Brain microvascular endothelial cell (primary cell): Measurements from ENCODE around the gene KAT6B.

Experiments used
- DNase-seq: peaks from one replicate; pipeline ENCODE4 v3.0.0-alpha.2; 2020
- H3K27ac ChIP-seq: fragments of 250-450 bp; sonication (Bioruptor Pico); 2 replicates; pipeline ENCODE4 v1.5.1; 2020; ENCODE audit warnings: mild to moderate bottlenecking, moderate library complexity
- H3K27me3 ChIP-seq: fragments of 250-450 bp; sonication (Bioruptor Pico); replicated peaks from 2 replicates; pipeline ENCODE4 v1.5.1; 2020; ENCODE audit warnings: mild to moderate bottlenecking
- H3K36me3 ChIP-seq: fragments of 250-450 bp; sonication (Bioruptor Pico); replicated peaks from 2 replicates; pipeline ENCODE4 v1.5.1; 2020; ENCODE audit warnings: mild to moderate bottlenecking
- H3K4me3 ChIP-seq: 2 replicates; pipeline ENCODE4 v1.5.1; 2011; ENCODE audit warnings: low read depth, mild to moderate bottlenecking, control low read depth, low read length, moderate library complexity
- CTCF ChIP-seq: IDR thresholded peaks from 2 replicates; pipeline ENCODE4 v1.5.1; 2011; ENCODE audit warnings: low read depth, mild to moderate bottlenecking, moderate library complexity, low read length, control low read depth, inconsistent platforms; ENCODE audit errors: missing control alignments
- in situ Hi-C: cut with HindIII; loops from 2 replicates; pipeline ENCODE4 v1.10.0; 2017; ENCODE audit warnings: low sequenced_read_pairs, low pct_ligation_motif_present

Gene KAT6B

DNA sequence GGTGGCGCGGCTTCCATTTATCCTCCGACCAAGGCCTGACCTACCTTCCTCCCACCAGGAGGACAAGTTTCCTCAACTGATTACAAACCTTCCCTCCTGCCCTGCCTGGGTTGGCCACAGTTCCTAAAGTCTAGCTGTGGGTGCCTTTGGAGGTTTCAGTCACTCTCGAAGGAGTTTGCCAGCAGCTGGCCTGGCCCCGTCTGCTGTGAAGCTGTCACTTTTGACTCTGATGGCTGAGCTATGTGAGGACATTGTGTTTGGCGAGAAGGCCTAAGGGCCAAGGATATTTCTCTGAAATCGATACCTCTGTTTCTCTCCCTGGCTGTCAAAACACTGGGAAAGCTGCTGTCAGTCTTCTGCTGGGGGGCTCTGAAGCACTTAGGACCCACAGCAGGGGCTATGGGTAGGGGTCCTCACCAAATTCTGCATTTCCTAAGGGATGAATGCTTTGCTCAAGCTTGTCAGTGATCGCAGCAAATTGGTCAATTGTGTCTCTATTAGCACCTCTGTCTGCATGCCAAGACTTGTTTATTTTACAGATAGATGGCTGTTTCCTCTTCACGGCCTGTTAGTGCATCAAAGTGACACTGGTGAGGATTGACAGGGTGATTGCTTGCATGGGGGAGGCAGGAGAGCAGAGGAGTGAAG, 253.2 kb downstream of the KAT6B start:
- in situ Hi-C loops, result no loop called here
- no peaks in the 10 kb centered on the region for H3K36me3 ChIP-seq
- H3K27ac ChIP-seq, result no peak overlapping the region
- DNase-seq, result no peak
- H3K27me3 ChIP-seq, result no peaks in the 10 kb centered on the region
- no peak for TF ChIP-seq CTCF
- H3K4me3 ChIP-seq, result no peak overlapping the region

DNA sequence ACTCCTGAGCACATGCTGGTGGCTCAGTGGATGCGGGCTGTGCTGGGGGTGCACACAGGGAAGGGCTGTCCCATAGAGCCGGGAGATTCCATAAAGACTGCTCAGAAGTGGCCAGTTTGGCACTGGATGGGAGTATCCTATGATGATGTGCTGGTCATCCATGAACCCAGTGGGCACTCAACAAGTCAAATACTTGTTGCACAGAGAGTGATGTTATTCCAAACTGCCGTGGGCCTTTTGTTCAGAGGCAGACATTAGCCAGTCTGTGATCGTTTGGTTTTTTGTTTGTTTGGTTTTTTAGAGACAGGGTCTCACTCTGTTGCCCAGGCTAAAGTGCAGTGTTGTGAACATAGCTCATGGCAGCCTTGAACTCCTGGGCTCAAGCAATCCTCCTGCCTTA, 254.2 kb downstream of the KAT6B start:
- no peak for TF ChIP-seq CTCF
- H3K27ac ChIP-seq, result no peak overlapping the region
- in situ Hi-C loops, result no loop called here
- no peak overlapping the region for H3K4me3 ChIP-seq
- H3K36me3 ChIP-seq, result no peaks in the 10 kb centered on the region
- DNase-seq, result no peak
- no peaks in the 10 kb centered on the region for H3K27me3 ChIP-seq

- TF ChIP-seq CTCF, result no peak
- in situ Hi-C loops, result no loop called here
- H3K36me3 ChIP-seq, result no peaks in the 10 kb centered on the region
- H3K27me3 ChIP-seq, result no peaks in the 10 kb centered on the region
- DNase-seq, result no peak
- no peak overlapping the region for H3K27ac ChIP-seq
- no peak overlapping the region for H3K4me3 ChIP-seq
Observed at GRCh38 chr10:75081379-75081778, 255.0 kb downstream of the KAT6B start.
